ENCODE results near the gene GALNT13.

GALNT13 gene

GRCh38 chr2:154489266-154489858 is 617.6 kb downstream of the GALNT13 start:
- Histone ChIP-seq H3K4me3 (ENCODE audit: insufficient read depth, low read length, poor library complexity, severe bottlenecking) (no peak overlapping the region), H3K27me3 (ENCODE audit: low read length) (no peaks in the 10 kb centered on the region), H3K9me2 (replicated peaks; ENCODE audit: insufficient read depth, low read length) (no peaks in the 10 kb centered on the region), H3K79me2 (ENCODE audit: insufficient read depth, low read length) (no peaks in the 10 kb centered on the region), H2AFZ (ENCODE audit: low read depth, low read length, severe bottlenecking) (no peak overlapping the region), H3K27ac (ENCODE audit: low read depth, low read length) (no peak overlapping the region), H3K36me3 (ENCODE audit: low read length) (no peaks in the 10 kb centered on the region), H3K9ac (ENCODE audit: low read length) (no peak overlapping the region), H3K9me3 (ENCODE audit: insufficient read depth, low read length) (no peaks in the 10 kb centered on the region), H4K20me1 (ENCODE audit: low read depth, low read length) (no peaks in the 10 kb centered on the region), H3F3A (ENCODE audit: insufficient read depth) (no peaks in the 10 kb centered on the region), H3K4me2 (ENCODE audit: low read depth, low read length, poor library complexity, severe bottlenecking) (no peak overlapping the region)
- TF ChIP-seq CTCF (IDR thresholded peaks at IDR 0.05; ENCODE audit: insufficient read depth, low read length, poor library complexity, severe bottlenecking) (no peak), EZH2phosphoT487 (conservative IDR thresholded peaks at IDR 0.05; ENCODE audit: low read length) (no peak)

GRCh38 chr2:154490530-154490929 is 618.8 kb downstream of the GALNT13 start:
- H3K27me3 ChIP-seq (ENCODE audit: low read length): no peaks in the 10 kb centered on the region
- TF ChIP-seq EZH2phosphoT487 (conservative IDR thresholded peaks at IDR 0.05; ENCODE audit: low read length): no peak
- TF ChIP-seq CTCF (IDR thresholded peaks at IDR 0.05; ENCODE audit: insufficient read depth, low read length, poor library complexity, severe bottlenecking): no peak
- H3K27ac ChIP-seq (ENCODE audit: low read depth, low read length): no peak overlapping the region
- H3K9me3 ChIP-seq (ENCODE audit: insufficient read depth, low read length): no peaks in the 10 kb centered on the region
- no peaks in the 10 kb centered on the region for H3K9me2 ChIP-seq (replicated peaks; ENCODE audit: insufficient read depth, low read length)
- H3K79me2 ChIP-seq (ENCODE audit: insufficient read depth, low read length): no peaks in the 10 kb centered on the region
- H3K9ac ChIP-seq (ENCODE audit: low read length): no peak overlapping the region
- H3K36me3 ChIP-seq (ENCODE audit: low read length): no peaks in the 10 kb centered on the region
- no peak overlapping the region for H3K4me3 ChIP-seq (ENCODE audit: insufficient read depth, low read length, poor library complexity, severe bottlenecking)
- no peak overlapping the region for H3K4me2 ChIP-seq (ENCODE audit: low read depth, low read length, poor library complexity, severe bottlenecking)
- no peak overlapping the region for H2AFZ ChIP-seq (ENCODE audit: low read depth, low read length, severe bottlenecking)
- H3F3A ChIP-seq (ENCODE audit: insufficient read depth): no peaks in the 10 kb centered on the region
- no peaks in the 10 kb centered on the region for H4K20me1 ChIP-seq (ENCODE audit: low read depth, low read length)

GRCh38 chr2:154495455-154495868 is 623.7 kb downstream of the GALNT13 start:
- H3K27me3 ChIP-seq (ENCODE audit: low read length): no peaks in the 10 kb centered on the region
- no peaks in the 10 kb centered on the region for H3K36me3 ChIP-seq (ENCODE audit: low read length)
- no peaks in the 10 kb centered on the region for H3K79me2 ChIP-seq (ENCODE audit: insufficient read depth, low read length)
- no peak overlapping the region for H3K27ac ChIP-seq (ENCODE audit: low read depth, low read length)
- TF ChIP-seq EZH2phosphoT487 (conservative IDR thresholded peaks at IDR 0.05; ENCODE audit: low read length) (no peak), CTCF (IDR thresholded peaks at IDR 0.05; ENCODE audit: insufficient read depth, low read length, poor library complexity, severe bottlenecking) (no peak)
- H3F3A ChIP-seq (ENCODE audit: insufficient read depth): no peaks in the 10 kb centered on the region
- no peak overlapping the region for H2AFZ ChIP-seq (ENCODE audit: low read depth, low read length, severe bottlenecking)
- no peaks in the 10 kb centered on the region for H3K9me3 ChIP-seq (ENCODE audit: insufficient read depth, low read length)
- H3K4me2 ChIP-seq (ENCODE audit: low read depth, low read length, poor library complexity, severe bottlenecking): no peak overlapping the region
- H3K9me2 ChIP-seq (replicated peaks; ENCODE audit: insufficient read depth, low read length): no peaks in the 10 kb centered on the region
- no peak overlapping the region for H3K4me3 ChIP-seq (ENCODE audit: insufficient read depth, low read length, poor library complexity, severe bottlenecking)
- no peaks in the 10 kb centered on the region for H4K20me1 ChIP-seq (ENCODE audit: low read depth, low read length)
- no peak overlapping the region for H3K9ac ChIP-seq (ENCODE audit: low read length)

All from SU-DHL-6 (cell line).